Activated CD8-positive, alpha-beta memory T cell treated with anti-CD3 and anti-CD28 coated beads, Interleukin-2, amount 50 U/mL, for 48 hours (primary cell): ENCODE results near the gene SMG6.
"Not testable (repeated sequence)": the region's sequence is repeated elsewhere in the genome, so short reads cannot be mapped to it uniquely, and the experiment has no call there.

ENCODE experiments used
- DNase-seq: peaks from one replicate; pipeline ENCODE4 v3.0.0-alpha.2; 2020

The SMG6 gene

GRCh38 chr17:2019723-2020122 lies 283.9 kb downstream of the SMG6 start:
- DNase-seq: no peak

GRCh38 chr17:2018716-2019510 lies 284.7 kb downstream of the SMG6 start:
- no peak for DNase-seq

- DNase-seq: no peak
Measured at GRCh38 chr17:2017274-2017941, 286.2 kb downstream of the SMG6 start.

- DNase-seq: no peak
Measured at GRCh38 chr17:2016494-2016893, 287.1 kb downstream of the SMG6 start.

- DNase-seq: no peak
Measured at GRCh38 chr17:2015314-2015713, 288.3 kb downstream of the SMG6 start.

- DNase-seq: no peak
Measured at GRCh38 chr17:2013994-2014317, 289.6 kb downstream of the SMG6 start.

- not testable (repeated sequence) for DNase-seq
Measured at GRCh38 chr17:2013220-2013993, 290.2 kb downstream of the SMG6 start.

- no peak for DNase-seq
Measured at GRCh38 chr17:2012499-2012898, 291.1 kb downstream of the SMG6 start.

GRCh38 chr17:2011411-2012371 lies 291.9 kb downstream of the SMG6 start:
- DNase-seq: no peak
